Activated T-helper 1 cell treated with anti-CD3 and anti-CD28 coated beads, Interleukin-12 subunit alpha, Interleukin-12 subunit beta, Interleukin-2, Interleukin-4 antibody, amounts not matched to agents 30 ng/mL and 10 ng/mL and 1 ng/mL, durations not matched to agents 14 hours and 24 hours and 36 hours (primary cell): ENCODE data around the gene GLT8D1. TPM values are rescaled to one million over a fixed set of nuclear protein-coding genes. Genes with fewer than 3 reads are reported as not detected.
"Not testable (repeated sequence)": the region's sequence is repeated elsewhere in the genome, so short reads cannot be mapped to it uniquely, and the experiment has no call there.

Source experiments
- DNase-seq: peaks from one replicate; pipeline ENCODE4 v3.0.0; 2021; ENCODE audit warnings: low spot score
- H3K27ac Mint-ChIP-seq: one replicate; pipeline ENCODE4 v1.8.0; 2021; ENCODE audit warnings: mild to moderate bottlenecking, mixed read lengths
- H3K27me3 Mint-ChIP-seq: one replicate; pipeline ENCODE4 v1.8.0; 2022; ENCODE audit warnings: mild to moderate bottlenecking, moderate library complexity, mixed read lengths; ENCODE audit not compliant: insufficient read depth
- H3K36me3 Mint-ChIP-seq: one replicate; pipeline ENCODE4 v1.8.0; 2021; ENCODE audit warnings: low read depth, mixed read lengths
- H3K4me1 Mint-ChIP-seq: one replicate; pipeline ENCODE4 v1.8.0; 2021; ENCODE audit warnings: low read depth, mixed read lengths
- H3K4me3 Mint-ChIP-seq: one replicate; pipeline ENCODE4 v1.8.0; 2021; ENCODE audit warnings: mild to moderate bottlenecking, moderate library complexity, mixed read lengths
- H3K9me3 Mint-ChIP-seq: one replicate; pipeline ENCODE4 v1.8.0; 2021; ENCODE audit warnings: mixed read lengths
- intact Hi-C: fragments of 100-400 bp; cut with micrococcal nuclease; formaldehyde crosslinking; loops from one replicate; pipeline ENCODE4 v1.15.1; 2024
- total RNA-seq: library from RNA; stranded (reverse); gene quantifications from 2 replicates; pipeline ENCODE4 v1.2.3, GENCODE V29; 2022

Gene GLT8D1
- total RNA-seq, 1 donor from 2014 or later = 33.9 TPM

DNA sequence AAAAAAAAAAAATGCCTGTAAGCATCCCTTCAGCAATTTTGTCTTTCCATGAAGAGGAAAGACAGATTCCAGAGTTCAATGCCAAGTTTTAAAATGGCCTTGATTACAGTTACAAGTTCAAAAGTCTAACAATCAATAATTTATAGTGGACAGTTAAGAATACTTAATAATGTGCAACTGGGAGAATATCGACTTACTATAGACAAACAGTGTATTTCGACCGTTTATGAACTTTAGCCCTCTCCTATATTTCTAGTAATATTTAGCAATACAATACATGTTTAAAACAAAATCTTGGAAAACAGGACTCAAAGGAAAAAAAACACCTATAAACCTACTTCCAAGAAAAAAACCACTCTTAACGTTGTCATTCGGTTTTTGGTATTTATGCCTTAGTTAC, 21.4 kb downstream of the GLT8D1 start:
- intact Hi-C loops = loop anchor here (10.0 kb wide), 3 partner anchors 409 to 699 kb away; partner anchors contain the start of genes ACY1, DUSP7 and WDR82
- no peak for DNase-seq
- Mint-ChIP-seq H3K36me3 (peaks cover 63% of the 10 kb centered on the region), H3K4me3 (peak overlapping the region; percentile 92), H3K27me3 (no peaks in the 10 kb centered on the region), H3K4me1 (peaks cover 71% of the 10 kb centered on the region), H3K9me3 (no peaks in the 10 kb centered on the region), H3K27ac (peak overlapping the region; percentile 97)

DNA sequence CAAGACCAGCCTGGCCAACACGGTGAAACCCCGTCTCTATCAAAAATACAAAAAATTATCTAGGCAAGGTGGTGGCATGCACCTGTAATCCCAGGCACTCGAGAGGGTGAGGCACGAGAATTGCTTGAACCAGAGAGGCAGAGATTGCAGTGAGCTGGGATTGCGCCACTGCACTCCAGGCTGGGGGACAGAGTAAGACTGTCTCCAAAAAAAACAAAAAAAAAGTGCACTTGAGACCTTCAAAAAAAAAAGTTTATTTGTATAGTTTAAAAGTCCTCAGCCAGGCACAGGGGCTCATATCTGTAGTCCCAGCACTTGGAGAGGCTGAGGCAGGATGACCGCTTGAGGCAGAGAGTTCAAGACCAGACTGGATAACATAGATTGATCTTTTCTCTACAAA, 22.0 kb downstream of the GLT8D1 start:
- intact Hi-C loops = loop anchor here (10.0 kb wide), 3 partner anchors 409 to 699 kb away; partner anchors contain the start of genes ACY1, DUSP7 and WDR82
- no peaks in the 10 kb centered on the region for H3K27me3 Mint-ChIP-seq
- peak overlapping the region; percentile 92 for H3K4me3 Mint-ChIP-seq
- H3K27ac Mint-ChIP-seq = peak overlapping the region; percentile 40
- H3K9me3 Mint-ChIP-seq = no peaks in the 10 kb centered on the region
- peaks cover 62% of the 10 kb centered on the region for H3K36me3 Mint-ChIP-seq
- no peak for DNase-seq
- H3K4me1 Mint-ChIP-seq = peaks cover 70% of the 10 kb centered on the region

DNA sequence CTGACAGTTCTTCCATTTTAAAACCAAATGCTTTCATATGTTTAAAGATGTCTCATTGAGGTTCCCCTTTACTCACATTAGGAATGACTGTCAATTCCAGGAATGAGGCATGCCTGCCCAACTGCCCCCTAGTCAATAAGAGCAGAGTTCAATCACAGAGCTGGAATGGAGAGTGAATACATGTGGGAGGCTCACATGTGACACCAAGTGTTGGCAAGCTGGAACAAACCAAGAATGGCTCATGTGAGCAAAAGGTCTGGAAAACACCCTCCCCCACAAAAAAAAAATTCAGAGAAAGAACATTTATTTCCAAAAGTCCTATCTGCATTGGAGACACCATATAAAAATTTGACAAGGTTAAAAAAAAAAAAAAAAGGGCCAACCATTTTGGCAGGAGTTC, 23.6 kb downstream of the GLT8D1 start:
- H3K4me1 Mint-ChIP-seq = peaks cover 56% of the 10 kb centered on the region
- peak overlapping the region; percentile 60 for H3K4me3 Mint-ChIP-seq
- peak overlapping the region; percentile 89 for H3K27ac Mint-ChIP-seq
- H3K36me3 Mint-ChIP-seq = peaks cover 56% of the 10 kb centered on the region
- intact Hi-C loops = loop anchor here (10.0 kb wide), 3 partner anchors 407 to 697 kb away; partner anchors contain the start of genes ACY1, DUSP7 and WDR82
- H3K27me3 Mint-ChIP-seq = no peaks in the 10 kb centered on the region
- no peaks in the 10 kb centered on the region for H3K9me3 Mint-ChIP-seq
- no peak for DNase-seq

DNA sequence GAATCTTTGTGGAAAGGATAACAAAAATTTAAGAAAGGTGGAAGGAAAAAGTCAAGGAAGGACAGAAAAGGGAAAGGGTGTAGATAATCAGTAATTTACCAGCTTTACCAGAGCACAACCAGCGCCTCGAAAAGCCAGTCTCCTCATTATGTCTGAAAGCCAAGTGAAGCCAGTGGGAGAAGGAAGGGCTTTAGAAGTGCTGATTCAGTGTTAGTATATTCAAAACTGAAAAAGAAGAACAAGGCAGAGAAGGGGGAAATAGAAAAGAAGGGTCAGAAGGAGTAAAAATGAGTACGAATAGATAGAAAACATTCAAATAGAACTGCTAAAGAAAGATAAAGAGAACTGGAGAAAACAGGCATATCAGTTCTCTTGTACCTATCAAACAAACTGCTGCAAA, 24.0 kb downstream of the GLT8D1 start:
- Mint-ChIP-seq H3K27me3 (no peaks in the 10 kb centered on the region), H3K4me3 (peak overlapping the region; percentile 23), H3K4me1 (peaks cover 51% of the 10 kb centered on the region), H3K27ac (peak overlapping the region; percentile 89), H3K9me3 (no peaks in the 10 kb centered on the region), H3K36me3 (peaks cover 55% of the 10 kb centered on the region)
- intact Hi-C loops = loop anchor here (10.0 kb wide), 3 partner anchors 407 to 697 kb away; partner anchors contain the start of genes ACY1, DUSP7 and WDR82
- no peak for DNase-seq

DNA sequence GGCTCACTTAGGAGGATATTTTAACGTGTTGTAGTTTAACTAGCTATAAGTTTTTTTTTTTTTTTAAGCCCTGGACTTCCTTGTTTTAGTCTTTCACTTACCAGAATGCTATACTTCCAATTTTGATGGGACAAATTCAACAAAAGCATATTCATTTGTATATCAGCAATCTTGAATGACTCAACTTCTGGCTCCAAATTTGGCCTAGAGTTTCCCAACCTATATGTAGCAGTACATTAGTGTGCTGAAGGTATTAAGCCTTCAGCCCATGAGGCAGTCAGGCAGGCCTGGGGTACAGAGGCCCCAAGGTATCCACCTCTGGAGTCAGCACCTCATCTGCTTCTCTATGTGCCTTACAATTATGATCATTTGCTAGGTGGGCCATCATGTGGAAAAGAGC, 25.8 kb downstream of the GLT8D1 start:
- Mint-ChIP-seq H3K9me3 (no peaks in the 10 kb centered on the region), H3K27me3 (no peaks in the 10 kb centered on the region), H3K4me3 (no peak overlapping the region), H3K27ac (no peak overlapping the region), H3K4me1 (peaks cover 48% of the 10 kb centered on the region), H3K36me3 (peaks cover 53% of the 10 kb centered on the region)
- intact Hi-C loops = loop anchor here (10.0 kb wide), 3 partner anchors 405 to 695 kb away; partner anchors contain the start of genes ACY1, DUSP7 and WDR82
- DNase-seq = no peak

DNA sequence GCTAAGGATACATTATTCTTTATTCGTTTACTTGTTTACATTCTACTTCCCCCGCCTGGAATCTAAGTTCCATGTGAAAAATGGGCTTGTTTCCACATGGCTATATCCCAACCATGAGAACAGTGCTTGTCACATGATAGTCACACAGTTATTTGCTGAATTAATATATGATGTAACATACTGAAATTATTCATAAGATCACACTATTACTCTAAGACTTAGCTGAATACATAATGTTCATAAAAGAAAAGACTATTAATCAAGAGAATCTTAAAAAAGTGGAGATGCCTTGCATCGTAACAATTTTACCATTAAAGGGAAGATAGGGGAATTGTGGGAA, 26.4 kb downstream of the GLT8D1 start:
- DNase-seq = no peak
- intact Hi-C loops = no loop called here
- Mint-ChIP-seq H3K4me3 (no peak overlapping the region), H3K36me3 (peaks cover 52% of the 10 kb centered on the region), H3K27ac (no peak overlapping the region), H3K4me1 (peaks cover 43% of the 10 kb centered on the region), H3K27me3 (no peaks in the 10 kb centered on the region), H3K9me3 (no peaks in the 10 kb centered on the region)

DNA sequence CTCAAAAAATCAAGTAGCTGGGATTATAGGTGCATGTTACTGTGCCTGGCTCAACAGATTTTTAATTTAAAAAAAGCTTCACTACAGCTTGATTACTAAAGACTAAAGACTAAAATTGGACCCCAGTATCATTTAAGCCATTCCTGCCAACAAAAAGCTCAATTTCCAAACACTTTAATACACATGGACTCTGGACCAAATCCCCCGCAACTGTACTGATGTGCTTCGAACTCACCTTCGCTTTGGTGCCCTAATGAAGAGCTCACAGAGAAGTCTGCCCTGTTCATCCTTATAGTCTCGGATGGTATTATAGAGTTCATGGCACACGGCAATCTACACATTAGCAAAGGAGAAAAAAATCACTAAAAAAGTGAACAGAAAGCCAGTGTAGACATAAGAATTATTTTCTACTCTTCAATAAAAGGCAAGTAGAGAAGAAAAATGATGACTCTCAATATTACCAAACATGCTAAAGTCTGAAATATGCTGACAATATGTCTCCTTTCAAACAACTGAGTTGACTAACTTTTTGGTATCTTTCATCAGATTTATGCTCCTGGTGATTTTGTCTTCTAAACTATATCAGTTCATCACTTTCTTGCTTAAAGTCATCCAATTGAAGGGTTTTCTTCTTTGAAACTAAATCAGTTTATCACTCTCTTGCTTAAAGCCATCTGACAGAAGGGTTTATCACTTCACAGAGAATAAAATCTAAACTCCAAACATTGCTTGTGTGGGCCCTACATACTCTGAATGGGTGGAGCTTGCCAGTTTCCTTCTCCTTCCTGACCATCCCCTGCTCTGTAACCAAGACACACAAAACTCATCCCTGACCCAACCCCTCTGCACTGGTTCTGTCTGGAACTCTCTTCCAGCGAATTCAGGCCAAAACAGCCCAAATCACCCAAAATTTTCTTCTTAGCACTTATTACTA, 27.1 kb downstream of the GLT8D1 start:
- peaks cover 52% of the 10 kb centered on the region for H3K36me3 Mint-ChIP-seq
- DNase-seq = no peak
- peaks cover 38% of the 10 kb centered on the region for H3K4me1 Mint-ChIP-seq
- H3K4me3 Mint-ChIP-seq = no peak overlapping the region
- intact Hi-C loops = no loop called here
- no peaks in the 10 kb centered on the region for H3K9me3 Mint-ChIP-seq
- H3K27me3 Mint-ChIP-seq = no peaks in the 10 kb centered on the region
- peak overlapping the region; percentile 15 for H3K27ac Mint-ChIP-seq

DNA sequence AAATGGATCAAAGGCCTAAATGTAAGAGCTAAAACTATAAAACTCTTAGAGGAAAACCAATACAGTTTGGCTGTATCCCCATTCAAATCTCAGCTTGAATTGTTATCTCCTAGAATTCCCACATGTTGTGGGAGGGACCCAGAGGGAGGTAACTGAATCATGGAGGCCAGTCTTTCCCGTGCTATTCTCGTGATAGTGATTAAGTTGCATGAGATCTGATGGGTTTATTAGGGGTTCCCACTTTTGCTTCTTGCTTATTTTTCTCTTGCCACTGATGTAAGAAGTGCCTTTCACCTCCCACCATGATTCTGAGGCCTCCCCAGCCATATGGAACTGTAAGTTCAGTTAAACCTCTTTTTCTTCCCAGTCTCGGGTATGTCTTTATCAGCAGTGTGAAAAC, 29.4 kb downstream of the GLT8D1 start:
- Mint-ChIP-seq H3K4me1 (peaks cover 37% of the 10 kb centered on the region), H3K36me3 (peaks cover 50% of the 10 kb centered on the region)
- intact Hi-C loops, H3K4me3 Mint-ChIP-seq, DNase-seq, H3K27ac Mint-ChIP-seq, H3K27me3 Mint-ChIP-seq, H3K9me3 Mint-ChIP-seq: not testable (repeated sequence)

DNA sequence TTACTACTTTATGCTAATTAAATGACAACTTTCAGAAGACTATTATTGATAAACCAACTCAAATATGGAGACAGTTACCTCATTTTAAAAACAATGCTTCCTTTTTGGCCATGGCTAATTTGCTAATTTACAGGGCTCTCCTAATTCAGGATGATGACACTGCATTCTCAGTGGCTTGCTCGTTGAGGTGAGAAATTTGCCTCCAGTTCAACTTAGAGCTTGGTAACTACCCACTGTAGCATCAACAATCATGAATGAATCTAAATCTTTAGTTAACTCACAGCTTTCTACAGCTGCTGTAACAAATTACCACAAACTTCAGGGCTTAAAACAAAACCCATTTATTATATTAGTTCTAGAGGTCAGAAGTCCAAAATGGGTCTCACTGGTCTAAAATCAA, 33.9 kb downstream of the GLT8D1 start:
- H3K4me3 Mint-ChIP-seq = peak overlapping the region; percentile 9
- H3K27me3 Mint-ChIP-seq = no peaks in the 10 kb centered on the region
- intact Hi-C loops = loop anchor here (1.0 kb wide), 1 partner anchor 14 kb away; the partner anchor contains the start of gene PBRM1
- H3K4me1 Mint-ChIP-seq = peaks cover 33% of the 10 kb centered on the region
- H3K27ac Mint-ChIP-seq = peak overlapping the region; percentile 98
- DNase-seq = no peak
- H3K9me3 Mint-ChIP-seq = no peaks in the 10 kb centered on the region
- peaks cover 41% of the 10 kb centered on the region for H3K36me3 Mint-ChIP-seq

DNA sequence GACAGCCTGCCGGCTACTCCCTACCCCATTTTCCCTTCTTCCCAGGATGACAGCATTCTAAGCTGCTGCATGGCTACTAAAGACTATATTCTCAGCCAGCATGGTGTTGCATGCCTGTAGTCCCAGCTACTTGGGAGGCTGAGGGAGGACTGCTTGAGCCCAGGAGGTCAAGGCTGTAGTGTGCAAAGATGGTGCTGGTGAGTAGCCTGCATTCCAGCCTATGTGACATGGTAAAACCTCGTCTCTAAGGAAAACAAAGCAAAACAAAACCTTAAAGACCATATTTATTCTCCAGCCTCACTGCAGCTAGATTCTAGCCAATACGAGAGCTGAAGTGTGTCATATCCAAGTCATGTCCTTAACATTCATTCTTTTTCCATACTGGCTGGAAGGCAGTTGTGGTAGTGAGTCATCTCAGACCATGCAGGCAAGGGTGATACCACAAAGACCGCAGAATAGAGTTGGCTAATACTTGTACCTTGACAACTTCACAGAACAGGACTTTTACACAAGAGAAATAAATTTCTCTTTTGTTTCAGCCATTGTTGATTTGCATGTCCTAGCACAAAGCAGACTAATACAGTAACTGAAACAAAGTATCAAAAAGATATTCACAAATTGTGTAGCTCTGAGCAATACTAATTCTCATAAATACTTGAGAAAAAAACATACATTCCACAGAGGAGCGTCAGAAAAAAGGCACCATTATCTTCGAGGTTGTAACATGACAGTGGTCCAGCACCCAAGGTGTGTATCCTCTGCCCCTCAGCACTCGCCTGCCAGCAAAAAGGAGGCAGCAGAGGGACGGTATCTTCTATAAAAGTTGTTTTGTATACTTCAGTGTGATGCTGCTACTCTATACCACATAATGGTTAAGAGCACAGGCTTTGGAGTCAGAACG, 34.7 kb downstream of the GLT8D1 start:
- H3K27me3 Mint-ChIP-seq = no peaks in the 10 kb centered on the region
- peak overlapping the region; percentile 98 for H3K27ac Mint-ChIP-seq
- H3K9me3 Mint-ChIP-seq = no peaks in the 10 kb centered on the region
- peaks cover 36% of the 10 kb centered on the region for H3K36me3 Mint-ChIP-seq
- H3K4me3 Mint-ChIP-seq = peak overlapping the region; percentile 64
- intact Hi-C loops = loop anchor here (1.0 kb wide), 2 partner anchors 14 to 135 kb away; partner anchors contain the start of genes PBRM1 and UQCC5
- DNase-seq = peak; percentile 39
- peaks cover 33% of the 10 kb centered on the region for H3K4me1 Mint-ChIP-seq

DNA sequence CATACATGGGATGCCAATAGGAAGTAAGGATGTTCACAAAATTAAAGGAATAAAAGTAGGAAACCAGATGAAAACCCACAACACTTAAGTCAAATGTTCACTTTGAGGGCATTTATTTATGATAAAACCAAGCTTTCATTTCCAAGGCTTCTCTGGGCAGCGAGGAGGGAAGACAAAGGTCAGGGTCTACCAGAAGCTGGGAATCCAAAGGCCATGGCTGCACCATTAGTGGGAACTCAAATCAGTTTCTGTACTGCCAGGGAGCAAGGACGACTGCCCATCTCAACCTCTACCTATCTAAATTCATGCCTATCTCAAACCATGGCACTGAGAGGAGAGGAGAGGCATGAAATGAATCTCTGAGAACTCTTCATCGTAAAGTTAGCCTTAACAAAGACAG, 42.5 kb downstream of the GLT8D1 start:
- Mint-ChIP-seq H3K27me3 (no peaks in the 10 kb centered on the region), H3K4me1 (no peaks in the 10 kb centered on the region), H3K27ac (no peak overlapping the region), H3K4me3 (no peak overlapping the region), H3K36me3 (peaks cover 25% of the 10 kb centered on the region), H3K9me3 (no peaks in the 10 kb centered on the region)
- intact Hi-C loops = no loop called here
- DNase-seq = no peak

DNA sequence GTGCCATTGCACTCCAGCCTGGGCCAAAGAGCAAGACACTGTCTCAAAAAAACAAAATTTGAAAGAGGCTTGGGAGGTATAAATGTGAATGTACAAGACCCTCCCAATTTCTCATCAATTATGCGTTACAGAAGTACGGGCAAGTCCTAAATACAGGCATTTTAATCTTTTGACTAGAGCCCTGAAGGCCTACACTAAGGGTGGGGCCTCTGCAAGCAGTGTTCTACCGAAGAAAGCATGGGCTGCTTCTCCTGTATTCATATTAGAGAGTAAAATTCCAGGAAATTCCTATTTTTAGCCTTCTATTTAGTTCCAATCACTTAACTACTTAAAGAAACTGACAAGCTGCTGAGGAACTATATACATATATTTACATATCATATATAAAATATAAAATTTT, 45.5 kb downstream of the GLT8D1 start:
- no peaks in the 10 kb centered on the region for H3K9me3 Mint-ChIP-seq
- intact Hi-C loops = no loop called here
- no peak overlapping the region for H3K4me3 Mint-ChIP-seq
- no peak for DNase-seq
- no peak overlapping the region for H3K27ac Mint-ChIP-seq
- no peaks in the 10 kb centered on the region for H3K27me3 Mint-ChIP-seq
- H3K36me3 Mint-ChIP-seq = peaks cover 34% of the 10 kb centered on the region
- no peaks in the 10 kb centered on the region for H3K4me1 Mint-ChIP-seq
